Activated T-helper 1 cell treated with anti-CD3 and anti-CD28 coated beads, Interleukin-12 subunit alpha, Interleukin-12 subunit beta, Interleukin-2, Interleukin-4 antibody, amounts not matched to agents 30 ng/mL and 10 ng/mL and 1 ng/mL, durations not matched to agents 14 hours and 24 hours and 36 hours (primary cell): Measurements from ENCODE around the gene PPP1R15A. TPM values are rescaled to one million over a fixed set of nuclear protein-coding genes. Genes with fewer than 3 reads are reported as not detected.
"Not testable (repeated sequence)": the region's sequence is repeated elsewhere in the genome, so short reads cannot be mapped to it uniquely, and the experiment has no call there.

Source experiments
- DNase-seq: peaks from one replicate; pipeline ENCODE4 v3.0.0; 2021; ENCODE audit warnings: low spot score
- H3K27ac Mint-ChIP-seq: one replicate; pipeline ENCODE4 v1.8.0; 2021; ENCODE audit warnings: mild to moderate bottlenecking, mixed read lengths
- H3K27me3 Mint-ChIP-seq: one replicate; pipeline ENCODE4 v1.8.0; 2022; ENCODE audit warnings: mild to moderate bottlenecking, moderate library complexity, mixed read lengths; ENCODE audit not compliant: insufficient read depth
- H3K36me3 Mint-ChIP-seq: one replicate; pipeline ENCODE4 v1.8.0; 2021; ENCODE audit warnings: low read depth, mixed read lengths
- H3K4me1 Mint-ChIP-seq: one replicate; pipeline ENCODE4 v1.8.0; 2021; ENCODE audit warnings: low read depth, mixed read lengths
- H3K4me3 Mint-ChIP-seq: one replicate; pipeline ENCODE4 v1.8.0; 2021; ENCODE audit warnings: mild to moderate bottlenecking, moderate library complexity, mixed read lengths
- H3K9me3 Mint-ChIP-seq: one replicate; pipeline ENCODE4 v1.8.0; 2021; ENCODE audit warnings: mixed read lengths
- intact Hi-C: fragments of 100-400 bp; cut with micrococcal nuclease; formaldehyde crosslinking; loops from one replicate; pipeline ENCODE4 v1.15.1; 2024
- total RNA-seq: library from RNA; stranded (reverse); gene quantifications from 2 replicates; pipeline ENCODE4 v1.2.3, GENCODE V29; 2022

PPP1R15A gene
- total RNA-seq, 1 donor from 2014 or later = 53.7 TPM

DNA sequence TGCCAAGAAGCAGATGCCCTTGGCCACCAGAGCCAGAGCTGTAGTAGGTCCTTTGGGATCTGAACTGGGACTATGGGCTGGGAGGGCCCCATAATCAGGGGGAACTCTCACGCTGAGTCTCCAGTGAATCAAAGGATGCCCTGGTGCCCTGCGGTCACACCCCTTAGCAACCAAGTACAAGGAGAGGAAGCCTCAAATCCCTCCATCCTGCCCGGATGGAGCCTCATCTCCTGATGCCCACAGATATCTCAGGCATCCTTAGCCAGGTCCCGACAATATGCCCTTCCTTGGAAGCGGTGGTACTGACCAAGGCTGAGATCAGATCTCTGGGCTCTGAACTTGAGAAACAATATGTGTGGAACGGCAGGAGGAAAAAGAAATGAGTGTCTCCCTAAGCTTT is 5.5 kb upstream of the PPP1R15A start:
- H3K9me3 Mint-ChIP-seq = no peaks in the 10 kb centered on the region
- no peaks in the 10 kb centered on the region for H3K36me3 Mint-ChIP-seq
- peaks cover 6% of the 10 kb centered on the region for H3K4me1 Mint-ChIP-seq
- intact Hi-C loops = no loop called here
- H3K27me3 Mint-ChIP-seq = peaks cover 7% of the 10 kb centered on the region
- H3K27ac Mint-ChIP-seq = no peak overlapping the region
- DNase-seq = no peak
- H3K4me3 Mint-ChIP-seq = no peak overlapping the region

DNA sequence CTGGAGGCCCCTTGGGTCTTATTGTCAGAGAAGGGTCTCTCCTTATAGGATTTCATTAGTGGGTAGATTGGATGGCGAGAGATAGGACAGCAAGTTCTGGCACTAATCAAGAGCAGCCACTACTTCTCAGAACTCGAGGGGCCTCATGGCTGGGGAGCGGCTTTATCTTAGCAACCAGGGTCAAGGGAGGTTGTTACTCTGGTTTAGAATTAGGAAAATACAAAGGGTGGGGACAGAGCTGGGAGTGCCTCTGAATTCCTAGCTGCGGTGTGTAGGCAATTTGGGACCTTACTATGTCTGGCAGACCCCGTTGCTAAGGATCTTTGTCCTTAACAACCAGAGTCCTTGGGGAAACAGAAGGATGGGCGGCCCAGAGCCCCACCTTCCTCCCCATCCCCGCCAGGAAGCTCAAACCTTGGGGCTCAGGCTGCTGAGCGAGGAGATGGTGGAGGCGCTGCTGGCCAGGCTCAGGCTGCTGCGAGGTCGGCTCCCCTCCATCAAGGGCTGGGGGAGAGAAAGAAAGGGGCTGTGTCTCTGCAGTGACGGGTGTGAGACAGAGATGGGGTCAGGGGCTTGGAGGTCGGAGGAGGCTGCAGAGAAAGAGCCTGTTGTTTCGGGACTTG is 5.0 kb upstream of the PPP1R15A start:
- Mint-ChIP-seq H3K36me3 (no peaks in the 10 kb centered on the region), H3K27ac (no peak overlapping the region), H3K4me3 (no peak overlapping the region), H3K4me1 (peaks cover 6% of the 10 kb centered on the region), H3K27me3 (peaks cover 10% of the 10 kb centered on the region), H3K9me3 (no peaks in the 10 kb centered on the region)
- DNase-seq = no peak
- intact Hi-C loops = no loop called here

DNA sequence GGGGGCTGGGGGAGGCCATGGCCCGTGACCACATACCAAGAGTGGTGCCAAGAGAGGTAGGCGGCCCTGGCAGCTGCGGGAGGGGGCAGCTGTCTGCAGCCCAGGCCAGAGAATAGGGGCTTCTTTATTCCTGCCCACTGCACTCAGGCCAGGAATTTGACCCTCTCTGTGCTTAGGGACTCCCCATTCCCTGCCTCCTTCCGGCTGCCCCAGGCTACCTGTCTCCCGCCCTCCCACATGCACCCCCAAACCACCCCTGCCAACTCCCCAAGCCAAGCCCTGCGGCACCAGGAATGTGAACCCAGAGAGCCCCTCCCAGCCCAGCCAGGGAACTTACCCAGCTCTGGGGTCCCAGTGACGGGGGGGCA is 4.5 kb upstream of the PPP1R15A start:
- Mint-ChIP-seq H3K4me1 (peaks cover 6% of the 10 kb centered on the region), H3K27ac (no peak overlapping the region), H3K27me3 (peaks cover 11% of the 10 kb centered on the region), H3K36me3 (no peaks in the 10 kb centered on the region), H3K4me3 (no peak overlapping the region), H3K9me3 (no peaks in the 10 kb centered on the region)
- intact Hi-C loops = no loop called here
- DNase-seq = no peak

DNA sequence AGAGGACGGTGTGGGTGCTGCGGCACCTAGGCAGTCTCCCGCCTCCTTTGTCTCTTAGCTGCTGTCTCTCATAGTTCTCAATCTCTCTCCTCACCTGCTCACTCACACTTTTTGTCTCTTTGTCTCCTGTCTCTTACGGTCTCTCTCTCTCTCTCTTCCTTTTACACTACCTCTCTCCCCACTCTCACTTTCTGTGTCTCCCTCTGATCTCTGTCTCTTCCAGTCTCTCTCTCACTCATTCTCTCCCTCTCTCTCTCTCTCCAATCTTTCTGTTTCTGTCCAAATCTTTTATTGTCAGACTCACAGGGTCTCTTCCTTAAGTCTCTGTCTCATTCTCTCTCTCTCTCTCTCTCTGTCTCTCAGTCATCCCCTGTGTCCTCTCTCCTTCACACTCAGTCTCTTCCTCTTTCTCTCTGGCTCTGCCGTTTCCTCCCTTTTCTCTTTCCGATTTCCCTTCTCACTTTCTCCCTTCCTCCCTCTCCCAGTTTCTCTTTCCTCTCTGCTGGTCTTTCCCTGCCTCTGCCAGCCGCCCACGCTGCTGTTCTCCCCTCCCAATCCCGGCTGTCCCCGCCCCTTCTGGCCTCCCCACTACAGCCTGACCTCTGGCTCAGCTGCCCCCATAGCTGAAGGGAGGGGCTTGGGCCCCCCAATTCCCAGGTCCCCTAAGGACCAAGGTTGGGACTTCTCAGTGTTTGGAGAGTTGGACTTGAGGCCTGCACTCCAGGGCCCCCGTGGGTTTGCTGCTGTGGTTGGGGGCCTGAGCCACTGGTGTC is 3.9 kb upstream of the PPP1R15A start, which contains the start of gene PLEKHA4:
TSS of gene PLEKHA4 (minus strand) at position 504 of the 773 bp plus-strand sequence. CDS start 997 bp downstream, outside the sequence.
- peaks cover 4% of the 10 kb centered on the region for H3K36me3 Mint-ChIP-seq
- no peak within 1 kb of the TSS for H3K27ac Mint-ChIP-seq
- intact Hi-C loops = no loop called here
- no peak for DNase-seq
- H3K27me3 Mint-ChIP-seq = peaks cover 11% of the 10 kb centered on the region
- peaks cover 11% of the 10 kb centered on the region for H3K4me1 Mint-ChIP-seq
- no peaks in the 10 kb centered on the region for H3K9me3 Mint-ChIP-seq
- no peak within 1 kb of the TSS for H3K4me3 Mint-ChIP-seq

DNA sequence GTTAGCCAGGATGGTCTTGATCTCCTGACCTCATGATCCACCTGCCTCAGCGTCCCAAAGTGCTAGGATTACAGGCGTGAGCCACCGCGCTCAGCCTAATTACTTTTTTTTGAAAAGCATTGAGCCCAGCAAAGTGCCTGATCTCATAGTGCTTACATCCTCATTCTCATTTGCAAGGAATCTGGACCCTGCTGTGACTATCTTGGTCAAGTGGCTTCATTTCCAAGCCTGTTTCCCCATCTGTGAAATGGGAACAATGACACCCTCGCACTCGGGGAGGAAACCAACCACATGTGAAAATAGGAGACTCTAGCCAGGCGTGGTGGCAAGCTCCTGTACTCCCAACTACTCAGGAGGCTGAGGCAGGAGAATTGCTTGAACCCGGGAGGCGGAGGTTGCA is 2.2 kb upstream of the PPP1R15A start:
- Mint-ChIP-seq H3K4me1 (peaks cover 26% of the 10 kb centered on the region), H3K36me3 (peaks cover 19% of the 10 kb centered on the region), H3K27ac (no peak overlapping the region), H3K9me3 (no peaks in the 10 kb centered on the region), H3K4me3 (no peak overlapping the region), H3K27me3 (peaks cover 10% of the 10 kb centered on the region)
- intact Hi-C loops = loop anchor here (5.0 to 10.0 kb wide), 3 partner anchors 545 to 627 kb away; partner anchors contain the start of genes ALDH16A1, EMP3, PIH1D1 and RPS11
- DNase-seq = no peak

DNA sequence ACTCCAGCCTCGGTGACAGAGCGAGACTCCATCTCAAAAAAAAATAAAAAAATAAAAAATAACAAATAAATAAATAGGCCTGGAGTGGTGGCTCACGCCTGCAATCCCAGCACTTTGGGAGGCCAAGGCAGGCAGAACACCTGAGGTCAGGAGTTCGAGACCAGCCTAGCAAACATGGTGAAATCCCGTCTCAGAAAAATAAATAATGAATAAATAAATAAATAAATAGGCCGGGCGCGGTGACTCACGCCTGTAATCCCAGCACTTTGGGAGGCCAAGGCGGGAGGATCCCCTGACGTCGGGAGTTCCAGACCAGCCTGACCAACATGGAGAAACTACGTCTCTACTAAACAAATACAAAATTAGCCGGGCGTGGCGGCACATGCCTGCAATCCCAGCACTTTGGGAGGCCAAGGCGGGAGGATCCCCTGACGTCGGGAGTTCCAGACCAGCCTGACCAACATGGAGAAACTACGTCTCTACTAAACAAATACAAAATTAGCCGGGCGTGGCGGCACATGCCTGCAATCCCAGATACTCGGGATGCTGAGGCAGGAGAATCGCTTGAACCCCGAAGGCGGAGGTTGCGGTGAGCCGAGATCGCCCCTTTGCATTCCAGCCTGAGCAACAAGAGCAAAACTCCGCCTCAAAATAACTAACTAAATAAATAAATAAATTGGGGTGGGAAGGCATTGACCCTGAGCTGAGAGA is 595 bp upstream of the PPP1R15A start:
- H3K27me3 Mint-ChIP-seq, H3K9me3 Mint-ChIP-seq, DNase-seq: not testable (repeated sequence)
- peak overlapping the region; percentile 97 for H3K4me3 Mint-ChIP-seq
- intact Hi-C loops = loop anchor here (1.0 to 10.0 kb wide), 10 partner anchors 12 to 626 kb away; partner anchors contain the start of genes ALDH16A1, C19orf73, DHDH and EMP3
- peaks cover 42% of the 10 kb centered on the region for H3K4me1 Mint-ChIP-seq
- peak overlapping the region; percentile 99 for H3K27ac Mint-ChIP-seq
- H3K36me3 Mint-ChIP-seq = peaks cover 31% of the 10 kb centered on the region

DNA sequence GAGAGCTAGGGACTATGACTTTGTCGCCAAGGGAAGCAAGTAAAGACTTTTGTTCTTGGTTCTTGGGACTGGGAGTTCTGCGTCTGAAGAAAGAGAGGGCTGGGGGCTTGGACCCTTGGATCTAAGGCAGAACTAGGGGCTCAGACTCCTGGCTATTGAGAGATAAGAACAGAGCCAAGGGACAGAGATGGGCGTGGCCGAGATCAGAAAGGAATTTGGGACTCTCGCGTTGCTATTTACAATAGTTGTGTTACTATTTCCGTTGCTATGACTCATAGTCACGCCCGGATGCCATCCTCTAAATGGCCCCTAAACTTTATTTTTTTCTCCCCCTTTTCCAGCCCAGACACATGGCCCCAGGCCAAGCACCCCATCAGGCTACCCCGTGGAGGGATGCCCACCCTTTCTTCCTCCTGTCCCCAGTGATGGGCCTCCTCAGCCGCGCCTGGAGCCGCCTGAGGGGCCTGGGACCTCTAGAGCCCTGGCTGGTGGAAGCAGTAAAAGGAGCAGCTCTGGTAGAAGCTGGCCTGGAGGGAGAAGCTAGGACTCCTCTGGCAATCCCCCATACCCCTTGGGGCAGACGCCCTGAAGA is 759 bp downstream of the PPP1R15A start:
- H3K4me3 Mint-ChIP-seq = peak overlapping the region; percentile 97
- H3K27me3 Mint-ChIP-seq = peaks cover 4% of the 10 kb centered on the region
- peaks cover 37% of the 10 kb centered on the region for H3K36me3 Mint-ChIP-seq
- H3K9me3 Mint-ChIP-seq = no peaks in the 10 kb centered on the region
- peaks cover 45% of the 10 kb centered on the region for H3K4me1 Mint-ChIP-seq
- H3K27ac Mint-ChIP-seq = peak overlapping the region; percentile 99
- peak; percentile 76 for DNase-seq
- intact Hi-C loops = loop anchor here (1.0 to 10.0 kb wide), 11 partner anchors 14 to 624 kb away; partner anchors contain the start of genes ALDH16A1, C19orf73, DHDH and EMP3

DNA sequence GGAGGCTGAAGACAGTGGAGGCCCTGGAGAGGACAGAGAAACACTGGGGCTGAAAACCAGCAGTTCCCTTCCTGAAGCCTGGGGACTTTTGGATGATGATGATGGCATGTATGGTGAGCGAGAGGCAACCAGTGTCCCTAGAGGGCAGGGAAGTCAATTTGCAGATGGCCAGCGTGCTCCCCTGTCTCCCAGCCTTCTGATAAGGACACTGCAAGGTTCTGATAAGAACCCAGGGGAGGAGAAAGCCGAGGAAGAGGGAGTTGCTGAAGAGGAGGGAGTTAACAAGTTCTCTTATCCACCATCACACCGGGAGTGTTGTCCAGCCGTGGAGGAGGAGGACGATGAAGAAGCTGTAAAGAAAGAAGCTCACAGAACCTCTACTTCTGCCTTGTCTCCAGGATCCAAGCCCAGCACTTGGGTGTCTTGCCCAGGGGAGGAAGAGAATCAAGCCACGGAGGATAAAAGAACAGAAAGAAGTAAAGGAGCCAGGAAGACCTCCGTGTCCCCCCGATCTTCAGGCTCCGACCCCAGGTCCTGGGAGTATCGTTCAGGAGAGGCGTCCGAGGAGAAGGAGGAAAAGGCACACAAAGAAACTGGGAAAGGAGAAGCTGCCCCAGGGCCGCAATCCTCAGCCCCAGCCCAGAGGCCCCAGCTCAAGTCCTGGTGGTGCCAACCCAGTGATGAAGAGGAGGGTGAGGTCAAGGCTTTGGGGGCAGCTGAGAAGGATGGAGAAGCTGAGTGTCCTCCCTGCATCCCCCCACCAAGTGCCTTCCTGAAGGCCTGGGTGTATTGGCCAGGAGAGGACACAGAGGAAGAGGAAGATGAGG is 1.5 kb downstream of the PPP1R15A start:
- Mint-ChIP-seq H3K4me1 (peaks cover 47% of the 10 kb centered on the region), H3K27ac (peak overlapping the region; percentile 99), H3K27me3 (peaks cover 4% of the 10 kb centered on the region), H3K36me3 (peaks cover 41% of the 10 kb centered on the region), H3K9me3 (no peaks in the 10 kb centered on the region), H3K4me3 (peak overlapping the region; percentile 97)
- no peak for DNase-seq
- intact Hi-C loops = loop anchor here (1.0 to 10.0 kb wide), 6 partner anchors 59 to 624 kb away; partner anchors contain the start of genes ALDH16A1, C19orf73, DHDH and EMP3

DNA sequence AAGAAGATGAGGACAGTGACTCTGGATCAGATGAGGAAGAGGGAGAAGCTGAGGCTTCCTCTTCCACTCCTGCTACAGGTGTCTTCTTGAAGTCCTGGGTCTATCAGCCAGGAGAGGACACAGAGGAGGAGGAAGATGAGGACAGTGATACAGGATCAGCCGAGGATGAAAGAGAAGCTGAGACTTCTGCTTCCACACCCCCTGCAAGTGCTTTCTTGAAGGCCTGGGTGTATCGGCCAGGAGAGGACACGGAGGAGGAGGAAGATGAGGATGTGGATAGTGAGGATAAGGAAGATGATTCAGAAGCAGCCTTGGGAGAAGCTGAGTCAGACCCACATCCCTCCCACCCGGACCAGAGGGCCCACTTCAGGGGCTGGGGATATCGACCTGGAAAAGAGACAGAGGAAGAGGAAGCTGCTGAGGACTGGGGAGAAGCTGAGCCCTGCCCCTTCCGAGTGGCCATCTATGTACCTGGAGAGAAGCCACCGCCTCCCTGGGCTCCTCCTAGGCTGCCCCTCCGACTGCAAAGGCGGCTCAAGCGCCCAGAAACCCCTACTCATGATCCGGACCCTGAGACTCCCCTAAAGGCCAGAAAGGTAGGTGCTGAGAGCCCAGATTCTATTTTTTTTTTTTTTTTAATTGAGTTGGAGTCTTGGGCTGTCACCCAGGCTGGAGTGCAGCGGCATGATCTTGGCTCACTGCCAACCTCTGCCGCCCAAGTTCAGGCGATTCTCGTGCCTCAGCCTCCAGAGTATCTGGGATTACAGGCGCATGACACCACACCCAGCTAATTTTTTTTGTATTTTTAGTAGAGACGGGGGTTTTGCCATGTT is 2.3 kb downstream of the PPP1R15A start:
- no peaks in the 10 kb centered on the region for H3K9me3 Mint-ChIP-seq
- no peak for DNase-seq
- peaks cover 49% of the 10 kb centered on the region for H3K4me1 Mint-ChIP-seq
- H3K27ac Mint-ChIP-seq = peak overlapping the region; percentile 99
- H3K4me3 Mint-ChIP-seq = peak overlapping the region; percentile 97
- H3K27me3 Mint-ChIP-seq = peaks cover 4% of the 10 kb centered on the region
- intact Hi-C loops = loop anchor here (1.0 to 10.0 kb wide), 4 partner anchors 26 to 623 kb away; partner anchors contain the start of genes ALDH16A1, EMP3, NUCB1 and PIH1D1
- H3K36me3 Mint-ChIP-seq = peaks cover 41% of the 10 kb centered on the region

DNA sequence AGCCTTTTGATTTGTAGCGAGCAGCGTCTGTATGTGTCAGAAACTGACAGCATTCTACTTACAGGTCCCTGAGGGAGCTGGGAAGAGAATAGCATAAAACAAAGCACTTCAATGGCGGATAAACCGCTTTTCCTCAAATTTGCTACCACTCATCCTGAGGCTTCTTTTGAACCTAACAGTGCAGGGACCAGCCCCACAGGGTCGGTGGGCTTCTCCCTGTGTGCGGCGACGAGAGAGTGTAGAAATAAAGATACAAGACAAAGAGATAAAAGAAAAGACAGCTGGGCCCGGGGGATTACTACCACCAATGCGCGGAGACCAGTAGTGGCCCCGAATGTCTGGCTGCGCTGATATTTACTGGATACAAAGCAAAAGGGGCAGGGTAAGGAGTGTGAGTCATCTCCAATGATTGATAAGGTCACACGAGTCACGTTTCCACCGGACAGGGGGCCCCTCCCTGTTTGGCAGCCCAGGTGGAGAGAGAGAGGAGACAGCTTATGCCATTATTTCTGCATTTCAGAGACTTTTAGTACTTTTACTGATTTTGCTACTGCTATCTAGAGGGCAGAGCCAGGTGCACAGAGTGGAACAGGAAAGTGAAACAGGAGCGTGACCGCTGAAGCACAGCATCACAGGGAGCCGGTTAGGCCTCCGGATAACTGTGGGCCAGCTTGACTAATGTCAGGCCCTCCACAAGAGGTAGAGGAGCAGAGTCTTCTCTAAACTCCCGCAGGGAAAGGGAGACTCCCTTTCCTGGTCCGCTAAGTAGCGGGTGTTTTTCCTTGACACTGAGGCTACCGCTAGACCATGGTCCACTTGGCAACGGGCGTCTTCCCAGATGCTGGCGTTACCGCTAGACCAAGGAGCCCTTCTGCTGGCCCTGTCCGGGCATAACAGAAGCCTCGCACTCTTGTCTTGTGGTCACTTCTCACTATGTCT is 4.1 kb downstream of the PPP1R15A start:
- peaks cover 49% of the 10 kb centered on the region for H3K4me1 Mint-ChIP-seq
- not testable (repeated sequence) for H3K9me3 Mint-ChIP-seq

More for the DNA sequence above, 4.1 kb downstream of the PPP1R15A start:
- peak overlapping the region; percentile 97 for H3K4me3 Mint-ChIP-seq
- peak overlapping the region; percentile 99 for H3K27ac Mint-ChIP-seq
- peak; percentile 41 for DNase-seq
- peaks cover 41% of the 10 kb centered on the region for H3K36me3 Mint-ChIP-seq
- intact Hi-C loops = loop anchor here (10.0 kb wide), 2 partner anchors 552 to 578 kb away; partner anchors contain the start of genes ALDH16A1, EMP3 and PIH1D1
- not testable (repeated sequence) for H3K27me3 Mint-ChIP-seq
